ENCODE results near the gene YWHAQ. TPM values are rescaled to one million over a fixed set of nuclear protein-coding genes. Genes with fewer than 3 reads are reported as not detected.
"Not testable (repeated sequence)": the region's sequence is repeated elsewhere in the genome, so short reads cannot be mapped to it uniquely, and the experiment has no call there.

Gene YWHAQ
- total RNA-seq, 4 donors from 2014 or later: 40.3 to 63.7 (median 48.4) TPM

DNA sequence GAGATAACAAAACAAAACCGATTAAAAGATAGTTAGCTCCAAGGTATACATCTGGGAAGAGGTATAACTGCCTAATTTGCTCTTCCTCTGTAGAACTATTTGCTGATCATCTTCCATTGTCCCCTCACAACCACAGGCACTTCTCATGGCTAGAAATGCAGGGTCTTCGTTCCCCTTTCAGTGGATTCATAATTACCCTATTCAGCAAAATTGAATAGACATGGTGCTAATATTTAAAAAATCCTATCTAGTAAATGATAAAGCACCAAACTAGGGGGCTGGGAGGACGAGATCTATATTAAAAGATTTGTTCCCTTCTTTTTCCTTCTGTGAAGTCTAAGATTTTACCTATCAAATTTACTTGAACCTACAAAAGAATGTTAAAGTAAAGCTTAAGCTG is 44.3 kb downstream of the YWHAQ start:
- DNase-seq: no peak
- Histone ChIP-seq H3K27ac (no peak overlapping the region), H3K4me3 (no peak overlapping the region), H3K27me3 (no peaks in the 10 kb centered on the region), H3K4me1 (no peaks in the 10 kb centered on the region), H3K36me3 (peaks cover 0 to 81% of the 10 kb centered on the region in 2 donors), H3K9me3 (no peaks in the 10 kb centered on the region)
- no peak for TF ChIP-seq POLR2A (IDR thresholded peaks at IDR 0.05)
- TF ChIP-seq, protein P1, sequence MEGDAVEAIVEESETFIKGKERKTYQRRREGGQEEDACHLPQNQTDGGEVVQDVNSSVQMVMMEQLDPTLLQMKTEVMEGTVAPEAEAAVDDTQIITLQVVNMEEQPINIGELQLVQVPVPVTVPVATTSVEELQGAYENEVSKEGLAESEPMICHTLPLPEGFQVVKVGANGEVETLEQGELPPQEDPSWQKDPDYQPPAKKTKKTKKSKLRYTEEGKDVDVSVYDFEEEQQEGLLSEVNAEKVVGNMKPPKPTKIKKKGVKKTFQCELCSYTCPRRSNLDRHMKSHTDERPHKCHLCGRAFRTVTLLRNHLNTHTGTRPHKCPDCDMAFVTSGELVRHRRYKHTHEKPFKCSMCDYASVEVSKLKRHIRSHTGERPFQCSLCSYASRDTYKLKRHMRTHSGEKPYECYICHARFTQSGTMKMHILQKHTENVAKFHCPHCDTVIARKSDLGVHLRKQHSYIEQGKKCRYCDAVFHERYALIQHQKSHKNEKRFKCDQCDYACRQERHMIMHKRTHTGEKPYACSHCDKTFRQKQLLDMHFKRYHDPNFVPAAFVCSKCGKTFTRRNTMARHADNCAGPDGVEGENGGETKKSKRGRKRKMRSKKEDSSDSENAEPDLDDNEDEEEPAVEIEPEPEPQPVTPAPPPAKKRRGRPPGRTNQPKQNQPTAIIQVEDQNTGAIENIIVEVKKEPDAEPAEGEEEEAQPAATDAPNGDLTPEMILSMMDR (IDR thresholded peaks at IDR 0.05 in 4 of 5, conservative IDR thresholded peaks at IDR 0.05 in 1 of 5): no peak
- ATAC-seq: no peak
- intact Hi-C loops (cut with DNase I; ENCODE audit: low total_unique reads): no loop called here
- in situ Hi-C loops (cut with MboI; ENCODE audit: low sequenced_read_pairs in 4 of 4): no loop called here

DNA sequence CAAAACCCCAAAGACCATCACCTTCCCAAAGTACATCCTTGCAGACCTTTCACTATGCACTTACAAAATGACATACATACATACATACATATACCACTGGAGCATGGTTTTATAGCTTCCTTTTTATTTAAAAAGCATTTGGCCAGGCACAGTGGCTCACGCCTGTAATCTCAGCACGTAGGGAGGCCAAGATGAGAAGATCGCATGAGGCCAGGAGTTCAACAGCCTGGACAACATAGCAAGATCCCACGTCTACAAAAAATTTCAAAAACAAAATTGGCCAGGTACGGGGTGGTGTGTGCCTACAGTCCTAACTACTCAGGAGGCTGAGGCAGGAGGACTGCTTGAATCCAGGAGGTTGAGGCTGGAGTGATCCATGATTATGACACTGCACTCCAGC is 45.3 kb downstream of the YWHAQ start:
- in situ Hi-C loops (cut with MboI; ENCODE audit: low sequenced_read_pairs in 4 of 4) (no loop called here), intact Hi-C loops (cut with DNase I; ENCODE audit: low total_unique reads) (no loop called here)
- DNase-seq (no peak), ATAC-seq (no peak)
- H3K9me3 ChIP-seq: no peaks in the 10 kb centered on the region
- H3K4me3 ChIP-seq: no peak overlapping the region
- TF ChIP-seq POLR2A (IDR thresholded peaks at IDR 0.05): no peak
- H3K27me3 ChIP-seq: no peaks in the 10 kb centered on the region
- H3K27ac ChIP-seq: no peak overlapping the region
- H3K36me3 ChIP-seq: peaks cover 0 to 78% of the 10 kb centered on the region in 2 donors
- no peaks in the 10 kb centered on the region for H3K4me1 ChIP-seq

DNA sequence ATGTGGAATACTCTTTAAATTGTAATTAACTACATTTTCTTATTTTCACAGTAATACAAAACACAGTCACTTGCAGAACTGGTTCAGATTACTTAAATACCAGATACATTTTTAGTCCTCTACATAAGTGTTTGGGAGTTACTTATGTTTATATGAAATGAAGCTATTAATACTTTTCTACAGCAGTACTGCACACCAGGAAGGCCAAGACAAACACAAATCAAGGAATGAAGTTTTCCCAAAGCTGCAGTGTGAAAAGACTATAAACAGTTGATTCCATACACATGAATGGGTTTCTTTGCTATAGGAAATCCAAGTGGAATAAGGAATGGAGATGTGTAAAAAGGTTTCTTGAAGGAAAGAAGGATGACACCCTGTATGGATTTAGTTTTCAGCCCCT is 45.9 kb downstream of the YWHAQ start:
- H3K27ac ChIP-seq, ATAC-seq: not testable (repeated sequence)

DNA sequence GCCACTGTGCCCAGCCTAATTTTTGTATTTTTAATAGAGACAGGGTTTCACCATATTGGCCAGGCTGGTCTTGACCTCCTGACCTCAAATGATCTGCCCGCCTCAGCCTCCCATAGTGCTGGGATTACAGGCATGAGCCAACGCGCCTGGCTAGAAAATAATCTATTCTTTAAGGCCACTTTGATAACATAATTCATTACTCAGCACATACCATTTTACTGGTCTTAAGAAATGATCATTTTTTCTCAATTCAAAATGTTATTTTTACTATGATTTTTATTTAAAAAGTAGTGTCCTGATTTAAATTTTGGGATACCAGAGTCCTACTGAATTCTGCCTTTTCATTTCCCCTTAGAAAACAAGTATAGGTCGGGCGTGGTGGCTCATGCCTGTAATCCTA is 48.2 kb downstream of the YWHAQ start:
- no peak for TF ChIP-seq POLR2A (IDR thresholded peaks at IDR 0.05)
- TF ChIP-seq, protein P1 (IDR thresholded peaks at IDR 0.05 in 4 of 5, conservative IDR thresholded peaks at IDR 0.05 in 1 of 5): no peak
- ATAC-seq (no peak), DNase-seq (no peak)
- no peak overlapping the region for H3K27ac ChIP-seq
- H3K9me3 ChIP-seq: no peaks in the 10 kb centered on the region
- in situ Hi-C loops (cut with MboI; ENCODE audit: low sequenced_read_pairs in 4 of 4): no loop called here
- H3K36me3 ChIP-seq: peaks cover 0 to 50% of the 10 kb centered on the region in 2 donors
- no peaks in the 10 kb centered on the region for H3K27me3 ChIP-seq
- H3K4me3 ChIP-seq: no peak overlapping the region
- H3K4me1 ChIP-seq: no peaks in the 10 kb centered on the region
- intact Hi-C loops (cut with DNase I; ENCODE audit: low total_unique reads): no loop called here

More for the DNA sequence above, 45.9 kb downstream of the YWHAQ start:
- in situ Hi-C loops (cut with MboI; ENCODE audit: low sequenced_read_pairs in 4 of 4); H3K4me1 ChIP-seq; H3K27me3 ChIP-seq; DNase-seq; H3K9me3 ChIP-seq; intact Hi-C loops (cut with DNase I; ENCODE audit: low total_unique reads); H3K4me3 ChIP-seq: not testable (repeated sequence)
- peaks cover 0 to 73% of the 10 kb centered on the region in 2 donors for H3K36me3 ChIP-seq

DNA sequence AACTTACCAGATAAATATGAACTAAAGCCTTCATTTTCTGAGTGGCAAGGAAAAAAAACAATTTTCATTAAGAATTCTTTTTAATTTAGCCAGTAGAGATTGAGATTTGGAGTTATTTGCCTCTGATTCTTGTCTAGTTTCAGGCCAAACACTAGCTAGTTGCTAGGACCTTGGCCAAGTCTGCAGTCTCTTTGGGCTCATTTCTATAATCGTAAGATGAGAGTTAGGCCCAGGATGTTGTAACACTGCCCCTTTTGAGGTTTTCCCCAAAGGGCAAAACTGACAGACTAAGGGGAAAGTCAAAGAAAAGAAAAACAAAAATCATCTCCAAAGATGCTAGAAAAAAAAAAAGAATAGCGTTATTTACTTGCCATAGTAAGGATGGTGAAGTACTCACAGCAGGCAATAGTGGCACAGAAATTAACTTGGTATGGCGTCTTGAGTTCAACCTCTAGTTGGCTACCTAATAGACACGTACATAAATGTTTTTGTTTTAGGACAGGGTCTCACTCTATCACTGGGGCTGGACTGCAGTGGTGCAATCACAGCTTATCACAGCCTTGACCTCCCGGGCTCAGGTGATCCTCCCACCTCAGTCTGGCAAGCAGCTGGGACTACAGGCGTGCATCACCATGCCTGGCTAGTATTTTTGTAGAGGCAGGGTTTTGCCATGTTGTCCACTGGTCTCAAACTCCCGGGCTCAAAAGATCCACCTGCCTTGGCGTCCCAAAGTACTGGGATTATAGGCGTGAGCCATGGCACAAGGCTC is 52.1 kb downstream of the YWHAQ start:
- TF ChIP-seq, protein P1 (IDR thresholded peaks at IDR 0.05 in 4 of 5, conservative IDR thresholded peaks at IDR 0.05 in 1 of 5): no peak
- TF ChIP-seq POLR2A (IDR thresholded peaks at IDR 0.05): no peak
- Histone ChIP-seq H3K4me3 (no peak overlapping the region), H3K4me1 (no peaks in the 10 kb centered on the region), H3K27me3 (no peaks in the 10 kb centered on the region), H3K36me3 (peaks cover 0 to 13% of the 10 kb centered on the region in 2 donors), H3K27ac (no peak overlapping the region), H3K9me3 (no peaks in the 10 kb centered on the region)
- no peak for DNase-seq
- in situ Hi-C loops (cut with MboI; ENCODE audit: low sequenced_read_pairs in 4 of 4) (no loop called here), intact Hi-C loops (cut with DNase I; ENCODE audit: low total_unique reads) (no loop called here)
- ATAC-seq: no peak

Data from gastrocnemius medialis (tissue), 4 donors.